ENCODE results near the gene CDKAL1. TPM values are rescaled to one million over a fixed set of nuclear protein-coding genes. Genes with fewer than 3 reads are reported as not detected.

The CDKAL1 gene
- total RNA-seq, 1 donor from 2014 or later: 39.6 TPM

- Histone ChIP-seq H4K20me1 (ENCODE audit: low read depth) (no peaks in the 10 kb centered on the region), H3K9ac (no peak overlapping the region), H3K4me3 (no peak overlapping the region), H2AFZ (replicated peaks) (no peak overlapping the region), H3K4me1 (no peaks in the 10 kb centered on the region), H3K27ac (no peak overlapping the region), H3K9me3 (ENCODE audit: low read depth) (peaks cover 7% of the 10 kb centered on the region), H3K27me3 (no peaks in the 10 kb centered on the region), H3K36me3 (peaks cover 11% of the 10 kb centered on the region), H3K4me2 (no peak overlapping the region), H3K79me2 (ENCODE audit: low read depth) (no peaks in the 10 kb centered on the region), H3F3A (ENCODE audit: low read depth) (no peaks in the 10 kb centered on the region)
- H3K4me3 Mint-ChIP-seq: no peak overlapping the region
- TF ChIP-seq CTCF (IDR thresholded peaks at IDR 0.05): no peak
- no peak for TF ChIP-seq EZH2phosphoT487 (IDR thresholded peaks at IDR 0.05)
- no peak for TF ChIP-seq EZH2 (IDR thresholded peaks at IDR 0.05)
- H3K27me3 Mint-ChIP-seq (ENCODE audit: insufficient read depth, low read depth): no peaks in the 10 kb centered on the region
- no peak for DNase-seq (ENCODE audit: low spot score)
- H3K9me3 Mint-ChIP-seq: peaks cover 17% of the 10 kb centered on the region
- no peak overlapping the region for H3K27ac Mint-ChIP-seq
- H3K36me3 Mint-ChIP-seq: peaks cover 9% of the 10 kb centered on the region
- no peaks in the 10 kb centered on the region for H3K4me1 Mint-ChIP-seq
Measured at GRCh38 chr6:21176197-21176596, 641.9 kb downstream of the CDKAL1 start.

GRCh38 chr6:21180155-21180554 lies 645.9 kb downstream of the CDKAL1 start:
- H3K36me3 ChIP-seq: peaks cover 14% of the 10 kb centered on the region
- no peaks in the 10 kb centered on the region for H3K27me3 ChIP-seq
- no peak overlapping the region for H3K27ac Mint-ChIP-seq
- H3K9me3 ChIP-seq (ENCODE audit: low read depth): peaks cover 10% of the 10 kb centered on the region
- no peak overlapping the region for H3K4me2 ChIP-seq
- no peak overlapping the region for H3K9ac ChIP-seq
- H3K27ac ChIP-seq: no peak overlapping the region
- peaks cover 8% of the 10 kb centered on the region for H3F3A ChIP-seq (ENCODE audit: low read depth)
- no peaks in the 10 kb centered on the region for H3K27me3 Mint-ChIP-seq (ENCODE audit: insufficient read depth, low read depth)
- no peak for DNase-seq (ENCODE audit: low spot score)
- H3K36me3 Mint-ChIP-seq: peaks cover 8% of the 10 kb centered on the region
- no peak overlapping the region for H3K4me3 Mint-ChIP-seq
- H3K9me3 Mint-ChIP-seq: peaks cover 12% of the 10 kb centered on the region
- TF ChIP-seq EZH2phosphoT487 (IDR thresholded peaks at IDR 0.05) (no peak), CTCF (IDR thresholded peaks at IDR 0.05) (no peak), EZH2 (IDR thresholded peaks at IDR 0.05) (no peak)
- no peaks in the 10 kb centered on the region for H3K79me2 ChIP-seq (ENCODE audit: low read depth)
- H4K20me1 ChIP-seq (ENCODE audit: low read depth): no peaks in the 10 kb centered on the region
- H3K4me3 ChIP-seq: no peak overlapping the region
- H2AFZ ChIP-seq (replicated peaks): no peak overlapping the region
- H3K4me1 Mint-ChIP-seq: peaks cover 19% of the 10 kb centered on the region
- peaks cover 32% of the 10 kb centered on the region for H3K4me1 ChIP-seq

GRCh38 chr6:21180800-21181337 lies 646.6 kb downstream of the CDKAL1 start:
- Mint-ChIP-seq H3K36me3 (peaks cover 8% of the 10 kb centered on the region), H3K27me3 (ENCODE audit: insufficient read depth, low read depth) (no peaks in the 10 kb centered on the region), H3K9me3 (peaks cover 11% of the 10 kb centered on the region), H3K4me3 (no peak overlapping the region), H3K27ac (no peak overlapping the region), H3K4me1 (peaks cover 25% of the 10 kb centered on the region)
- Histone ChIP-seq H3K36me3 (peaks cover 14% of the 10 kb centered on the region), H3K27me3 (no peaks in the 10 kb centered on the region), H3K4me3 (no peak overlapping the region), H3K27ac (no peak overlapping the region), H3K9ac (no peak overlapping the region), H4K20me1 (ENCODE audit: low read depth) (no peaks in the 10 kb centered on the region), H3K4me1 (peaks cover 39% of the 10 kb centered on the region), H2AFZ (replicated peaks) (no peak overlapping the region), H3K4me2 (no peak overlapping the region), H3K9me3 (ENCODE audit: low read depth) (peaks cover 10% of the 10 kb centered on the region), H3K79me2 (ENCODE audit: low read depth) (no peaks in the 10 kb centered on the region), H3F3A (ENCODE audit: low read depth) (peaks cover 15% of the 10 kb centered on the region)
- no peak for TF ChIP-seq EZH2phosphoT487 (IDR thresholded peaks at IDR 0.05)
- no peak for TF ChIP-seq CTCF (IDR thresholded peaks at IDR 0.05)
- TF ChIP-seq EZH2 (IDR thresholded peaks at IDR 0.05): no peak
- no peak for DNase-seq (ENCODE audit: low spot score)

Data from neural progenitor cell (in vitro differentiated cells).